Activated CD4-positive, alpha-beta memory T cell treated with anti-CD3 and anti-CD28 coated beads for 36 hours (primary cell): Measurements from ENCODE around the gene TEC. TPM values are rescaled to one million over a fixed set of nuclear protein-coding genes. Genes with fewer than 3 reads are reported as not detected.

Experiments
- CTCF ChIA-PET: fragments of 350-600 bp; sonication (Branson Sonifier 250); formaldehyde crosslinking; loops from one replicate; lab custom pipeline; 2021; ENCODE audit warnings: antibody characterized with exemption, inconsistent platforms; lab: Charles Lee
- POLR2A ChIA-PET: fragments of 350-600 bp; sonication (Branson Sonifier 250); formaldehyde crosslinking; loops from one replicate; lab custom pipeline; 2021; ENCODE audit warnings: antibody characterized with exemption; lab: Charles Lee
- DNase-seq: peaks from one replicate; pipeline ENCODE4 v3.0.0-alpha.2; 2020
- H3K27ac Mint-ChIP-seq: one replicate; pipeline ENCODE4 v1.8.0; 2021; ENCODE audit warnings: mixed read lengths
- H3K27me3 Mint-ChIP-seq: one replicate; pipeline ENCODE4 v1.8.0; 2021; ENCODE audit warnings: mixed read lengths
- H3K36me3 Mint-ChIP-seq: one replicate; pipeline ENCODE4 v1.8.0; 2021; ENCODE audit warnings: mixed read lengths
- H3K4me1 Mint-ChIP-seq: one replicate; pipeline ENCODE4 v1.8.0; 2021; ENCODE audit warnings: low read depth, mixed read lengths
- H3K4me3 Mint-ChIP-seq: one replicate; pipeline ENCODE4 v1.8.0; 2021; ENCODE audit warnings: mild to moderate bottlenecking, mixed read lengths
- H3K9me3 Mint-ChIP-seq: one replicate; pipeline ENCODE4 v1.8.0; 2021; ENCODE audit warnings: mixed read lengths
- intact Hi-C: fragments of 100-400 bp; cut with micrococcal nuclease; formaldehyde crosslinking; loops from one replicate; pipeline ENCODE4 v1.15.1; 2023
- total RNA-seq, 2 experiments: library from RNA; stranded (reverse); gene quantifications; one replicate each; pipeline ENCODE4 v1.2.3, GENCODE V29; 2021

The TEC gene
- total RNA-seq, 2 experiments from 2014 or later, result 1.8 to 3.0 TPM

DNA sequence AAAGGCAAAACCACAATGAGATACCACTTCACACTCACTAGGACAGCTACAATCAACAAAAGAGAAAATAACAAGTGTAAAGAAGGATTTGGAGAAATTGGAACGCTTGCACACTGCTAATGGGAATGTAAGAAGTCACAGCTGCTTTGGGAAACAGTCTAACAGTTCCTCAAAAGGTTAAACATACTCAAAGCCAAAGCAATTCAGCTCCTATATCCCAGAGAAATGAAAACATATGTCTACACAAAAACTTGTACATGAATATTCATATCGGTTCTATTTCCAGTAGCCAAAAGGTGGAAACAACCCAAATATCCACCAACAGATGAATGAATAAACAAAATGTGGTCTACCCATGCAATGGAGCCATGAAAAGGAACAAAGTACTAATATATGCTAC lies 64.0 kb downstream of the TEC start:
- H3K27ac Mint-ChIP-seq, result no peak overlapping the region
- H3K36me3 Mint-ChIP-seq, result peaks cover 3% of the 10 kb centered on the region
- H3K4me1 Mint-ChIP-seq, result no peaks in the 10 kb centered on the region
- intact Hi-C loops, result no loop called here
- DNase-seq, result no peak
- CTCF ChIA-PET, result no interaction called here
- no peaks in the 10 kb centered on the region for H3K9me3 Mint-ChIP-seq
- no peak overlapping the region for H3K4me3 Mint-ChIP-seq
- H3K27me3 Mint-ChIP-seq, result peaks cover 4% of the 10 kb centered on the region
- POLR2A ChIA-PET, result no interaction called here

DNA sequence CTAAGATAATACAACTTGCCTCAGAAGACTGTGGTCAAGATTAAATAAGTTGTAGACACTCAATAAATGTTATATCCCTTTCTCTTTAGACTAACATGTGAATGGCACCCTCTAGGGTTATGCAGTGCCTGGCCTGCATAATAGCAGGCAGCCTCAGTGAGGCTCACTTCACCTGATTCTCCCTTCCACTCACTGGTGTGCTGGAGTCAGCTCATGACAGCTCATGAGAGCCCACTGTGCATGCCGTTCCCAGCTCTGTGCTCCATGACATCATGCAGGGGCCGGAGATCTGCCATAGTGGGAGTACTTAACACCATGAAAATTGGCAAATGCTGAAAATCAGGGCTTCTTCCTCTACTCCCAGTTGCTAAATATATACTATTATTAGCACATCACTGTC lies 64.5 kb downstream of the TEC start:
- intact Hi-C loops, result no loop called here
- DNase-seq, result no peak
- H3K27ac Mint-ChIP-seq, result no peak overlapping the region
- no peaks in the 10 kb centered on the region for H3K4me1 Mint-ChIP-seq
- H3K4me3 Mint-ChIP-seq, result no peak overlapping the region
- ChIA-PET CTCF (no interaction called here), POLR2A (no interaction called here)
- peaks cover 3% of the 10 kb centered on the region for H3K36me3 Mint-ChIP-seq
- H3K27me3 Mint-ChIP-seq, result peaks cover 4% of the 10 kb centered on the region
- H3K9me3 Mint-ChIP-seq, result no peaks in the 10 kb centered on the region

GRCh38 chr4:48203819-48204218 lies 65.8 kb downstream of the TEC start:
- DNase-seq, result no peak
- ChIA-PET POLR2A (no interaction called here), CTCF (no interaction called here)
- H3K4me3 Mint-ChIP-seq, result no peak overlapping the region
- H3K27ac Mint-ChIP-seq, result no peak overlapping the region
- peaks cover 4% of the 10 kb centered on the region for H3K27me3 Mint-ChIP-seq
- no peaks in the 10 kb centered on the region for H3K4me1 Mint-ChIP-seq
- intact Hi-C loops, result no loop called here
- peaks cover 3% of the 10 kb centered on the region for H3K36me3 Mint-ChIP-seq
- no peaks in the 10 kb centered on the region for H3K9me3 Mint-ChIP-seq

DNA sequence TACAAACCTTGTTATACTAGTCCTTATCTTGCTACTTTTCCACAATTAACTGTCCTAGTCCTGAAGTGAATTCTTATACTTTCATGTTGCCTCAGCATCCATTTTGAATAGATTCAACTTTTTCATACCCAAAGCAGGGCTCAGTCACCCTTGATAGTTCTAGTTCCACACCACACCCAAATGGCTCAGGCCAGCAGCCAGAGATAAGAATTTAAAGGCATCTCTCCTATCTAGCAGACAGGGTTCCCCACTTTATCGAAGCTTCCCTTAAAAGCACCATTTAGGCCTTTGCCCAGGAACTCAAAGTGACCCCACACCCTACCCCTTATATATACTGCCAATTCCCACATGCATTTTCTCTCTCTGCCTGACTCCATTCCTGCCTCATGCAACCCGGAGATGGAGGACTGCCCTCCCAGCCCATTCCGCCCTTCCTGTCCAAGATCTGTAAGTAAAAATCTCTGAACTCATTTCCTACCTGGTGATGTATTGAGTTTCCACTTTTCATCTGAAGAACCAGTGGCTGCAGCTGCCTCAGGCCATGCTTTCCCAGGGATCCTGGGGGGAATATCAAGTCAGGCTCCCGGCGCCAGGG lies 71.9 kb downstream of the TEC start:
- CTCF ChIA-PET, result no interaction called here
- intact Hi-C loops, result no loop called here
- Mint-ChIP-seq H3K4me3 (no peak overlapping the region), H3K9me3 (no peaks in the 10 kb centered on the region), H3K27ac (no peak overlapping the region), H3K36me3 (peaks cover 3% of the 10 kb centered on the region), H3K27me3 (no peaks in the 10 kb centered on the region), H3K4me1 (no peaks in the 10 kb centered on the region)
- DNase-seq, result no peak
- POLR2A ChIA-PET, result no interaction called here

GRCh38 chr4:48196758-48197504 lies 72.7 kb downstream of the TEC start:
- intact Hi-C loops, result no loop called here
- Mint-ChIP-seq H3K9me3 (no peaks in the 10 kb centered on the region), H3K36me3 (peaks cover 3% of the 10 kb centered on the region), H3K4me1 (no peaks in the 10 kb centered on the region), H3K27me3 (no peaks in the 10 kb centered on the region), H3K27ac (no peak overlapping the region), H3K4me3 (no peak overlapping the region)
- ChIA-PET POLR2A (no interaction called here), CTCF (no interaction called here)
- DNase-seq, result no peak

GRCh38 chr4:48195853-48196252 lies 73.8 kb downstream of the TEC start:
- Mint-ChIP-seq H3K27ac (no peak overlapping the region), H3K27me3 (no peaks in the 10 kb centered on the region), H3K36me3 (no peaks in the 10 kb centered on the region), H3K9me3 (no peaks in the 10 kb centered on the region), H3K4me1 (no peaks in the 10 kb centered on the region), H3K4me3 (no peak overlapping the region)
- no peak for DNase-seq
- intact Hi-C loops, result no loop called here
- POLR2A ChIA-PET, result no interaction called here
- CTCF ChIA-PET, result no interaction called here

DNA sequence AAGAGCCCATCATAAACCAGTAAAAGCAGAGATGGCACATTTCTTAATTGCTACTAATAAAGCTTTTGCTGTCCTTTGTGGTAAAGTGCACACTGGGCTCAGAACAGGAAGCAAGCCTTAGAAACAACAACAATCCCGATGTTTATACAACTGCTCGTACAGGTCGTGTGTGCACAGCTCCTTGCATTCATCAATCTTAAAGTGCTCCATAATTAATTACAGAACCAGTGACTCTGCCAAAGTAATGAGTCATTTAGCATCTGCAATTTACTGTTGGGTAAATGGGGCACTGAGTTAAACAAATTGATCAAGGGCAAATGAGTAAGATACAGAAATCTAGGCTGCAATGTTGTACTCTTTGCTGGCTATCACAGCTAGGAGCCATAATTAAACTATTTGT lies 74.3 kb downstream of the TEC start:
- intact Hi-C loops, result no loop called here
- Mint-ChIP-seq H3K36me3 (no peaks in the 10 kb centered on the region), H3K4me3 (no peak overlapping the region), H3K27ac (no peak overlapping the region), H3K9me3 (no peaks in the 10 kb centered on the region), H3K27me3 (no peaks in the 10 kb centered on the region), H3K4me1 (no peaks in the 10 kb centered on the region)
- POLR2A ChIA-PET, result no interaction called here
- CTCF ChIA-PET, result no interaction called here
- DNase-seq, result no peak

DNA sequence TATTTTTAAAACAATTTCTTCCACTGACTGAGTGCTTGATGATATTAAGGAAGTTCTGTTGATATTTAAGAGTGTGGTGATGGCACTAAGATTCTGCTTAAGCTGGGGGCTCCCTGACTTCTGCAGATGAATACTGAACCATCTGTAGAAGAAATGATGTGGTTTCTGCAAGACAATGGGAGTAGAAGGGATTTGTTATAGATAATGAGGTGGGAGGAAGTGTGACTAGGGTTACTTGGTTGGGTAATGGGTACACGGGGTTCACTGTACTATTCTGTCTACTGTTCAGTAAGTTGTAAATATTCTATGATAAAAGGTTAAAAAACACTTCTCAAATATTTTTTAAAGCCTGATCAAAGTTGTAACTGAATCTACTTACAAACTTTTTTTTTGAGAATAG lies 74.7 kb downstream of the TEC start:
- ChIA-PET CTCF (no interaction called here), POLR2A (no interaction called here)
- Mint-ChIP-seq H3K27me3 (no peaks in the 10 kb centered on the region), H3K4me3 (no peak overlapping the region), H3K36me3 (no peaks in the 10 kb centered on the region), H3K9me3 (no peaks in the 10 kb centered on the region), H3K4me1 (no peaks in the 10 kb centered on the region), H3K27ac (no peak overlapping the region)
- DNase-seq, result no peak
- intact Hi-C loops, result no loop called here

DNA sequence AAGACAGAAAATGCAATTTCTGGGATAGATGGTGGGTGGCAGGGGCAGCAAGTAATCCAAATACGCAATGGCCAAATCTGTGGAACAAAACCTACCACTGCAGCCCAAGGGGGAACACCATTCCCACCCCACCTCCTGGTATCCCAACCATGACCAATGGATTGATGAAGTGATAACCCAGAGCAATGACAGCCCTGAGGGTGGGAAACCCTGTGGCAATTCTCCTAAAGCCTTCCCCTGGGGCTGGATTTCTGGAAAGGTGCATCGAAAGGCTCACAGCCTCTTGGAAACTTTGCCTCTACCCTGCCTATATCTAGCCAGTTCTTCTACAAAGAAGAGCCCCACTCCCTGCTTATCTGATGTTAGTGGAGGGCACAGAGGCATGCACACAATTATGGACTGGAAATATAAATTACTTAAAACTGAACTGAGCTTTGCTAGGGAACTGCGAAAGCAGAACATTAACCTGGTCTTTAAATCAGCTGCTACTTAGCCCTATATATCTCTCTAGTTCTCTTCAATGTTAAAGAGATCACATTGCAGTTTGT lies 75.6 kb downstream of the TEC start:
- Mint-ChIP-seq H3K27me3 (no peaks in the 10 kb centered on the region), H3K27ac (no peak overlapping the region), H3K36me3 (no peaks in the 10 kb centered on the region), H3K4me1 (no peaks in the 10 kb centered on the region), H3K9me3 (no peaks in the 10 kb centered on the region), H3K4me3 (no peak overlapping the region)
- intact Hi-C loops, result no loop called here
- no peak for DNase-seq
- ChIA-PET CTCF (no interaction called here), POLR2A (no interaction called here)

- ChIA-PET CTCF (no interaction called here), POLR2A (no interaction called here)
- Mint-ChIP-seq H3K27me3 (no peaks in the 10 kb centered on the region), H3K27ac (no peak overlapping the region), H3K9me3 (no peaks in the 10 kb centered on the region), H3K4me3 (no peak overlapping the region), H3K4me1 (no peaks in the 10 kb centered on the region), H3K36me3 (no peaks in the 10 kb centered on the region)
- intact Hi-C loops, result no loop called here
- no peak for DNase-seq
Measured at GRCh38 chr4:48193096-48193836, 76.4 kb downstream of the TEC start.

- Mint-ChIP-seq H3K27me3 (no peaks in the 10 kb centered on the region), H3K27ac (no peak overlapping the region), H3K4me1 (no peaks in the 10 kb centered on the region), H3K36me3 (no peaks in the 10 kb centered on the region), H3K9me3 (no peaks in the 10 kb centered on the region), H3K4me3 (no peak overlapping the region)
- POLR2A ChIA-PET, result no interaction called here
- CTCF ChIA-PET, result no interaction called here
- intact Hi-C loops, result no loop called here
- DNase-seq, result no peak
Measured at GRCh38 chr4:48191758-48192157, 77.9 kb downstream of the TEC start.

GRCh38 chr4:48190839-48191238 lies 78.8 kb downstream of the TEC start:
- no peak for DNase-seq
- Mint-ChIP-seq H3K27ac (no peak overlapping the region), H3K36me3 (no peaks in the 10 kb centered on the region), H3K4me3 (no peak overlapping the region), H3K4me1 (no peaks in the 10 kb centered on the region), H3K27me3 (no peaks in the 10 kb centered on the region), H3K9me3 (no peaks in the 10 kb centered on the region)
- POLR2A ChIA-PET, result no interaction called here
- intact Hi-C loops, result no loop called here
- CTCF ChIA-PET, result no interaction called here
